AG20443 (cell line): ENCODE measurements around the gene MYL6B.
"Not testable (repeated sequence)": the region's sequence is repeated elsewhere in the genome, so short reads cannot be mapped to it uniquely, and the experiment has no call there.

Source experiments
- DNase-seq: peaks from one replicate; pipeline ENCODE4 v3.0.0; 2012; ENCODE audit warnings: low spot score, mixed read lengths

MYL6B gene

GRCh38 chr12:56153678-56154065 lies 1.3 kb downstream of the MYL6B start:
- no peak for DNase-seq

GRCh38 chr12:56154246-56154771 lies 1.9 kb downstream of the MYL6B start:
- no peak for DNase-seq

GRCh38 chr12:56154818-56155217 lies 2.4 kb downstream of the MYL6B start:
- DNase-seq = no peak

GRCh38 chr12:56155256-56155845 lies 3.0 kb downstream of the MYL6B start:
- DNase-seq = no peak

- DNase-seq = not testable (repeated sequence)
Observed at GRCh38 chr12:56156464-56157200, 4.2 kb downstream of the MYL6B start.

- peak; percentile 78 for DNase-seq
Observed at GRCh38 chr12:56157201-56158028, 5.0 kb downstream of the MYL6B start.

GRCh38 chr12:56158029-56158925 lies 5.9 kb downstream of the MYL6B start, which contains the start of gene MYL6:
TSS of gene MYL6 (plus strand) at chr12:56158359. CDS start at chr12:56158402, 43 bp downstream.
- peak; percentile 94 for DNase-seq

- DNase-seq = peak; percentile 78
Observed at GRCh38 chr12:56158926-56159461, 6.6 kb downstream of the MYL6B start.

GRCh38 chr12:56159482-56160192 lies 7.2 kb downstream of the MYL6B start:
- no peak for DNase-seq

- DNase-seq = peak; percentile 30
Observed at GRCh38 chr12:56160193-56160763, 7.9 kb downstream of the MYL6B start.

- no peak for DNase-seq
Observed at GRCh38 chr12:56160894-56161689, 8.7 kb downstream of the MYL6B start.

GRCh38 chr12:56161690-56162351 lies 9.4 kb downstream of the MYL6B start:
- no peak for DNase-seq

- no peak for DNase-seq
Observed at GRCh38 chr12:56162468-56163290, 10.3 kb downstream of the MYL6B start.

- no peak for DNase-seq
Observed at GRCh38 chr12:56163533-56164344, 11.4 kb downstream of the MYL6B start.

- DNase-seq = no peak
Observed at GRCh38 chr12:56164345-56164729, 11.9 kb downstream of the MYL6B start.

- no peak for DNase-seq
Observed at GRCh38 chr12:56165369-56165768, 13.0 kb downstream of the MYL6B start.

- no peak for DNase-seq
Observed at GRCh38 chr12:56169229-56169759, 16.9 kb downstream of the MYL6B start.
